GM19452 (cell line): ENCODE measurements around the gene CDC42BPG.
A peak's percentile ranks its signal among the peaks of the same experiment; 100 is the strongest.

ENCODE experiments used
- ATAC-seq: cut with Tn5 transposase; IDR thresholded peaks from one replicate; pipeline ENCODE4 v1.9.1; 2021; ENCODE audit not compliant: unreplicated experiment

The CDC42BPG gene

DNA sequence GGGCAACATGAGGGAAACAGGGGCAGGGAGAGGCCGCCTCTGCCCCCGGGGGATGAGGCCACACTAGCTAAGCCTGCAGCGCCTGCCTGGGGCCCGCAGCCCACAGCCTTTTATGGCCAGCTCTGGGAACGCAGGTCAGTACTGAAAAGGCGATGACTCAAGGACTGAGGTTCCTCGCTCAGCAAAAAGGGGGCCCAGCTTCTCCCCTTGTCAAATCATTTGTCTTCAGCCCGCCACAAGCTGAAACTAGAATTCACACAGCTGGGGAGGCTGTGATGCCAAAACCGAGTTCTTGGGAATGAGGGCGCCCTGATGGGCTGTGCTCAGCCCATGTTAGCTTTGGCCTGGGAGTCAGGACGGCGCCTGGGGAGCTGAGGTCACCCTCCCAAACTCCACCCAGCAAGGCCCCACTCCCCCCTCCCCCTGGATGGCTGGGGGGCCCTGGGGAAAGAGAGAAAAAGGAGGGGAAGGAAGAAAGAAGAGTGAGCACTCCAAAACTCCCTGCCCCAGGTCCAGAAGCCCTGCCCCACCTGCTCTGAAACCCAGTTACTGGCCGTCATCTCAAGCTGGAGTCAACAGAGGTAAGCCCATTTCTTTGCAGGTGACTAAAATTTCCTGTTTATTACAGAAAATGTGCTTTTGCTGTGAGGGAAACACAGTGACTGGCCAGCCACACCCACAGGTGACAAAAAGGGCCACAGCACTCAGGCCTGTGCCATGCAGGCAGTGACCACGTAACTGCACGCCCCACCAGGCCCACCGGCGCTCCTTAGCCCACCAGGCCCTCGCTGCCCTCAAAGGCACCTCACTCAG is 20.2 kb upstream of the CDC42BPG start:
- no peak for ATAC-seq

DNA sequence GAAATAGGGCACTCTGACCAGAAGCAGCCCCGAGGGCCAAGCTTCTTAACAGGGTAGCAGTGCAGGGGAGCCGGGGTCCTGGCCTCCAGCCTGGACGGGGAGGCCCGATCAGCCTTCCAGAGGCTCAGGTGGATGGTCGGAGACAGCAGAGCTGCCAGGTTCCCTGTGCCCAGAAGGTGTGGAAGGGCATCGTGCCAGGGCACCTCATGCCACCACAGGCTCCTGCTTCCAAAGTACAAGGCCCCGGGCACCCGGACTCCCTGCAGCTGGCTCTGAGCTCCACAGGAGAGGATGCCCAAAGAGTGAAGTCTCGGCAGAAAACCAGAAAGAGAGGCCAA is 19.7 kb upstream of the CDC42BPG start:
- no peak for ATAC-seq

DNA sequence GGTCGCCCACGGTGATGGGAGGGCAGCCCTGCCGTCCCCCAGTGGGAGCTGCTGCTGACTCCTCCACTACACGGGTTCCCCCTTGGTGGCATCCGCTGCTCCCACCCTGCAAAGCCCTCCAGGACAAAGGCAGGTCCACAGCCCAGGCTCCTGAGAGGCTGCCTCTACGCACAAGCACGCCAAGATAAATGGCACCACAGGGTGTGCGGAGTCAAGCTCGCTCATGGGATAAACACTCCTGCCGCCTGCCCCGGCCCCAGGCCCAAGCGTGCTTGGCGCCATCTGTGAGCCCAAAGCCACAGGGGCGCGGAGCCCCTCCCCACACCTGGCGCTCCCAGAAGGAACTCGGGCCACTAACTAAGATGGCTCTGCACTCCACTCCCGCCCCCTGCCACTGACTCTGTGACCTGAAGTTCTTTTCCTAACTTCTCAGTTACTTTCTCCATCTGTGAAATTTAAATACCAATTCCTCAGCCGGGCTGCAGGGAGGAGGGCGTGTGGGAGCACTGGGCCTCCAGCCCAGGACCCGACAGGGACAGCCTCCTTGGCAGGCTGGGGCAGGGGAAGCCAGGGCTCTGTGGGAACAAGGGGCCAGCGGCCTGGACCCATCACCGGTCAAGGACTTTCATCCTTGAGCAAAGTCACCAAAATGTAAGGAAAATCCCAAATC is 19.1 kb upstream of the CDC42BPG start:
- no peak for ATAC-seq

DNA sequence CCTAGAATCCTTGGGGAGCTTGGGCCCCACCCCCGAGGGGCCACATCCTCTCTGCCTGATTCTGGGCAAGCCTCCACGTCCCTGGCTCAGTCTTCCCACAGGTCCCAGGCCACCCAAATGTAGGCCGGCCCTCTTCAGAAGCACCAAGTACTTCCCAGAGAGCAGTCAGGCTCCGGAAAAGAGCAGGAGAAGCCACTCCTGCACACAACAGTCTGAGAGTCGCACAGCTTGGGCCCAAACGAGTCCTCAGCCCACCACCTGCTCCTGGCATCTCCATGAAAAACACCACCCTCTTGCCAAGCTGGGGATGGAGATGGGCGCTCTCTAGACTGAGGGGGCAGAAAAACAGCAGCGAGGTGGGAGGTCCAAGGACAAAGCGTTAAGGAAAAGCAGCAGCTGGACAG is 18.5 kb upstream of the CDC42BPG start:
- ATAC-seq, result no peak

DNA sequence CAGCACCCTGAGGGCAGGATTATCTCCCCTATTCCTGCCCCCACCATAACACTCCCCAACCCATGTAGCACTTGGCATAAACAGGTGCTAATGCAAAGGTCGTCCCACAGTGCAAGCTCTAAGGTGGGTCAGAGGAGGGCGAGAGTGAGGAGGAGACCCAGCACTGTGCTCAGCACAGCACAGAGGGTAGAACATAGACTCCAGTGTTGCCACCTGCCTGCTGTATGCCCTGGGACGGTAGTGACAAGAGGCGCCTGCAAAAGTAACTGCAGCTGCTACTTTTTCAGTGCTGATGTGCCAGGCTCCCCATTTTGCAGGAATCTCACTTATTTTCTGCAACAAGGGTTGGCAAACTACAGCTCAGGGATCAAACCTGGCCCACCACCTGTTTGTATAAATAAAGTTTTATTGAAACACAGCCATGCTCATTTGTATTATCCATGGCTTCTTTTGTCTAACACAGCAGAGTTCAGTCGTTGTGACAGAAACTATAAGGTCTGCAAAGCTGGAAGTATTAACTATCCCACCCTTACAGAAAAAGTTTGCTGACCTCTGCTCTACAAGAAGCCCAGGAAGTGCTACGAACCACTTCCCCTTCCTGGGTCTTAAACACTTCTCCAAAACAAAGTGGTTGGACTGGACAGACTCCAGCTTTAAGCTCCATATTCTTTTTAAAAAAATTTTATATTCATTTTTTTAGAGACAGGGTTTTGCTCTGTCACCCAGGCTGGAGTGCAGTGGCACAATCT is 16.9 kb upstream of the CDC42BPG start:
- no peak for ATAC-seq

DNA sequence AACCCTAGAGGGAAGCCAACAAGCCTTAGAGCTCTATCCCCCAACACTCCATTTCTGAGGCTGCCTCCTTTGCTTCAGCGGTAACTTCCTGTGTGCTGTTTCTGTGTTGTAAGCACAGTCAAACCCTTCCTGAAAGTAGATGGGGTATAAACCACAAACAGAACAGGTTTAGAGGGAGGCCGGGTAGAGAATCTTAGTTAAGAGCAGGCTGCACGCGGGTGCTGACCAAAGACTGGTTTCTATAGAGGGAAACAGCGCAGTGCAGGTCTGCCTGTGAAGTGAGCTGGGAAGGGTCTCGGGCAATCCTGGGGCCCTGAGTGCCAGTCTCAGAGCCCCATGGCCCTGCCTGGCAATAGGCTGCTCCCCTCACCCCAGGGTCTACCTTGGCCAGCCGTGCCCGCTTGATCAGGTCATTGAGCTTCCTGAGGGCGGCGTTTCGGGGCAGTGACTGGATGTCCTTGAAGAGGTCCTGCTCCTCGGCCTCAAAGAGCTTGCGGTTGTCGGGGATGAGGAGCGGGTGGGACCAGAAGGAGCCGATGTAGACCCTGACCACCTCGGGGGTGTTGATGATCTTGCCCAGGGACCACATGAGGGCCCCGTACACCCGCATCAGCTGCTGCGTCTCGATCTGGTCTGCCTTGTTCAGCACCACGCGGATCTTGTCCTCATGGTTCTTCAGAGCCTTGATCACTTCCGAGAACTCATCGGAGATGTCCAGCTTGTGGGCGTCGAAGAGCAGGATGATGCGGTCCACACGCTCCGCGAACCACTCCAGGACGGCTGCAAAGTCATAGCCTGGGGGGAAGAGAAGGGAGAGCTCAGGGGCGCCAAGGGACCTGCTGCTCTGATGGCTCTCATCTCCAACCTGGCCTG is 15.3 kb upstream of the CDC42BPG start:
- ATAC-seq, result peak; percentile 62

DNA sequence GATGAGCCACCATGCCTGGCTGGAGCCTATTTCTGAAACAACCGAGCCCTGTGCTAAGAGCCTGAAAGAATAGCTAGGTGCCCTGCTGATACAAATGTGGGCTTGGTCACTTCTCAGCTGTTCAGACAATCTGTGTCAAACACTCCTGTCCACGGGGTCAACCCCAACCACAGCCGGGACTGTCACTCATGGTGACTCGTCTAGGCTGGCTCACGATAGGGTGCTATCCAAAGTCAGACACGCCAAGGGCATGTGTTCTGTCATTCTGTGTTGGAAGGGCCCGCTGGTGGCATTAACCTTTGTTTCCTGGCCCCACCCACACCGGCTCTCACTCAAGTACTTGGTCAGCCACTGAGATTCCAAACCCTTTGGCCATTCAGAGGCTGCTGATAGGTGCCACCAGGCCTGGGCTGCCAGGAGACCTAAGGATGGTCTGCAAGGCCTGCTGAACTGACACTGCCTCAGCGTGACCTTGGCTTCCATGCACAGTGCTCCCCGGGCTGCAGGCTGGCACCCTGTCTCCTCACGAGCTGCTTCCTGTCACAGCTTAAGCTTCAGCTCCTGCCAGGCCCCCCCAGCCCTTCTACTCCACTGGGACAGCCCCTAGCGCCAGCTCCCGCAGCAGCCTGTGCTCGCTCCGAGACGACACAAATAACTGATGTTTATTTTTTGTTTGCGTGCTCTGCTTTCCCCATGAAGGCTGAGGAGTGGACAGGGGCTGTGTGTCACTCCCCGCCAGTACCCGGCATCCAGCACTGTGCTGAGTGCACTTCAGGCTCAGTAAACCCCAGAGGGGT is 14.2 kb upstream of the CDC42BPG start:
- ATAC-seq, result peak; percentile 27

DNA sequence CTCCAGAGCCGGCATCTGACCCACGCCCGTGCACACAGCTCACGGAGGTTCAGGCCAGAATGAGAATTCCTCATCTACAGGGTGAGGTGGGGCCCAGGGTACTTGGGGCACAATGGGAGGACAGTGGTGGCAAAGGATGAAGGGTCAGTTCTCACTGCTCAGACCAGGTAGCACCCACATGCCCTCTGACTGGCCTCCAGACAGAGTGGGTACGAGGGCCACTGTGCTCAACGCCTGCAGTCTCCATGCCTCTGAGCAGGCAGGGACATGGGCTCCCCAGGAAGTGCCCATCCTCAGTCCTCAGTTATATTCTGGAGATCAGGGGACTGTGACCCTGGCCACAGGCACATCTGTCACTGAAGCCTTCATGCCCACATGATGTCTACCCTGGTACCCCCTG is 13.0 kb upstream of the CDC42BPG start:
- ATAC-seq, result no peak

DNA sequence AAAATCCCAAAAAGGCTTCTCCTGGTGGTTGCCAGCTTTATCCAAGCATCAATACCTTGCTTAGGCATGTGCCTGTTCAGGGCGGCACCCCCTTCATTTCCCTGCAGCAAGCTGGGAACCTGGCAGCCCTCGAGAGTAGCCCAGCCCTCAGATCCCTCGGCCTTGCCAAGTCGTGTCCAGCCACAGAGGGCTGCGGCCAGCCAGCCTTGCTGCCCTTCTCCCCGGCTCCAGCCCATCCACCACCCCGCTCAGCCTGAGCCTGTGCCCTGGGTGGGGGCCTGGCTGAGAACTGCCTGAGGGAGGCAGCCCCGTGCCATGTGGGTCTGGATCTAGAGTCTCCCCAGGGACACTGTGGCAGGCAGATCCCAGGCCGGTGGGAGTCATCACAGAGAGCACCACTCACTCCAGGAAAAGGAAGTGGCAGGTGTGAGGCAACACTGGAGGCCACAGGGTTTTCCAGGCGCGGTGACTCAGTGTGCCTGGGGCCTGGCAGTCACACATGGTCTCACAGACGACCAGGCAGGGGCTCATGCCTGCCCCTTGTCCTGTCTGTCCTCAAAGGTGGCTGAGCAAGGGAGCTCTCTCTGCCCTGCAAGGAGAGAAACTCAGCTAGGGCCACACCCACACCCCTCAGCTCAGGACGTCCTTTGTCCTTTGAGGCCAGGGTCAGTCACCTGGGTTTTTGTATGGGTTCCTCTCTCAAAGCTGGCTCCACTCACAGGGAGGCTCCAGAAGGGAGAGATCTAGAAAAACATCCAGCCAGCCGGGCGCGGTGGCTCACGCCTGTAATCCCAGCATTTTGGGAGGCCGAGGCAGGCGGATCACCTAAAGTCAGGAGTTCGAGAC is 12.2 kb upstream of the CDC42BPG start:
- no peak for ATAC-seq

DNA sequence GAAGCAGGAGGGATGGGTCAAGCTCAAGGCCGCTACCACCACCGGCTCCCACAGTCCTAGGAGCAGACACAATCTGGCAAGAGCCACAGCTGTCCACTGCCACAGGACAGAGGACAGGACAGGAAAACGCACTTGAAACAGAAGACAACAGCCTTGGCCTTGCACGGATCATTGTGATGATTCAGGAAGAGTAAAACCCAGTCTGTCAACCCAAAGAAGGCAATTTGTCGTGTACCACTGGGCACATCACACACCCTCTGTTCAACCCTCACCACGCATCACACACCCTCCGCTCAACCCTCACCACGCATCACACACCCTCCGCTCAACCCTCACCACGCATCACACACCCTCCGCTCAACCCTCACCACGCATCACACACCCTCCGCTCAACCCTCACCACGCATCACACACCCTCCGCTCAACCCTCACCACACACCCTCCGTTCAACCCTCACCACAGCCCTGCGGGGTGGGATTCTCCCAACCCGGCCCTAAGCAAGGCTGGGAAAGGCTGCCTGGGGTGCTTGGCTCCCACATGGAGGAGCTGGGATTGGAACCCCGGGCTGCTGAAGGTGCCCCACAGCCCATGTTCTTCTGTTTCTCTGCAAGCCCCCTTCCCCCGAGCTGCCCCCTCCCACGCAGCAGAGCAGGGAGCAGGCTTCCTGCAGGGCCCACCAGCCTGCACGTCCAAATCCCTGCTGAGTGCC is 11.3 kb upstream of the CDC42BPG start:
- ATAC-seq, result no peak

DNA sequence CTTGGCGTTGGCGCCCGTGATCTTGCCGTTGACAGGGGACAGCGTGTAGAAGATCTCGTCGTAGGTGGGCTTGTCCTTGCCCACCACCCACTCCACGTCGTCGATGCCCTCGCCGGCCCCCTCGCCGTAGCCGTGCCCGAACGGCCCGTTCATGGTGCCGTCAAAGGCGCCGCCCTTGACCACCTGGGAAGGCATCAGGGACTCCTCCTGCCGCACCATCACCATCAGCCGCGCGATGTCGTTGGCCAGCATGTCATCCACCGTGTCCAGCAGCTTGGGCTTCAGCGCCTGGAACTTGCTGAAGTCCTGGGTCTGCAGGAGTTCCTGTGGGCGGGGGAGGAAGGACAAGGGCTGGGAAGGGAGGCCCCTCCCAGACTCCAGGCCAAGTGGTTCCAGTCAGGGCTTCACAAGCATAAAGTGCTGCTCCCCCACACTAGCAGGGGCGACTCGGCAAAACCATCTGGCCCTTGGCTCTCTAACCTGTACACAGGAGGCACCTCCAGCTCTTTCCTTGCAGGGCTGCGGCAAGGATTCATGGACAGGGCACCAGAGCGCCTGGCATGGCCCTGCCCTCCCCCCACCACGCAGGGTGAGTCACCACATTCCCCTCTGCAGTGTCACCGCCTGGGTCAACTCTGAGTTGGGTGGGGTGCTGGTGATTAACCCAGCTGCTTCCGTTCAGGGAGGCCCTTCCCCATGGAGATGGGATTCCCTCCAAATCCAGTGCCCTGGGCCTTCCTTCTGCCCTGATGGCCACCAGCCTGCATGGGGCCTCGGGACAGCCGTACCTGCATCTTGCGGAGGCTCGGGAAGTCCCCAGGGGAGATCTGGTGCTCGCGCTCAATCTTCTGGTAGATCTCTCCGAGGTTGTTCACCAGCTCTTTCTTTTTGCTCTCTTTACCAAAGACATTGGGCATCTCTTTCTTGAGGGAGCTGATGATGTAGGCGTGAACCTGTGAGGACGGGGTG is 10.4 kb upstream of the CDC42BPG start:
- ATAC-seq, result no peak

DNA sequence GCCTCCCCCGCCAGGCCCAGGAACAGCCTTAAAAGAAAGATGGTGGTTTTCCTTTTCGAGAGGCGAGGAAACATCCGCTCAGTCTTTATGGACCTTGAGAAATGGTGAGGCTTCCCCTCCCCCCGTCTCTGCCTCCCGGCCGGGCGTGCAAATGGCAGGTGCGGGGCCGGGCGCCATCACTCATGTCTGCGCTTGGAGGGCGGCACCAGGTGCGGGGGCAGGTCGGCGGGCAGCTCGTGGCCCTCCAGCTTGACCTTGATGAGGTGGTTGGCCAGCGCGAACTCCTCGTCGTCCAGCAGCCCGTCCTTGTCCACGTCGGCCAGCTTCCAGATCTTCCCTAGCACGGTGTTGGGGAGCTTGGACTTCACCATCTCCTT is 9.7 kb upstream of the CDC42BPG start:
- ATAC-seq, result no peak

DNA sequence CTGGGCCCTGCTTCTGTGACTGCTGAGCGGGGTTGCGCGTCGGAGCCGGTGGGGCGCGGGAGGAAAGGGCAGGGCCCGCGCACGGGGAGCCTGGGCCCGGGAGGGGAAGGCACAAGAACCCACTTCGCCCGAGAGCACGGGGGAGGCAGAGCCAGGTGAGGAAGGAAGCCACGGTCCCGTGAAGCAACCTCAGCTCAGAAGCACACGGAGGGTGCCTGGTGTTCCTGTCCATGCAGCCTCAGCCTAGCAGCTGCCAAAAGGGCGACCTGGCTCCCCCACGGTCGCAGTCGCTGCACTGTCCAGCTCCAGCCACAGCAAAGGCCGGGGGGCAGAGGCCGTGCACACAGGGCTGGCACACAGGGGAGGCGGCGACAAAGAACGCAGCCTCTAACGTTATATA is 9.3 kb upstream of the CDC42BPG start:
- no peak for ATAC-seq

DNA sequence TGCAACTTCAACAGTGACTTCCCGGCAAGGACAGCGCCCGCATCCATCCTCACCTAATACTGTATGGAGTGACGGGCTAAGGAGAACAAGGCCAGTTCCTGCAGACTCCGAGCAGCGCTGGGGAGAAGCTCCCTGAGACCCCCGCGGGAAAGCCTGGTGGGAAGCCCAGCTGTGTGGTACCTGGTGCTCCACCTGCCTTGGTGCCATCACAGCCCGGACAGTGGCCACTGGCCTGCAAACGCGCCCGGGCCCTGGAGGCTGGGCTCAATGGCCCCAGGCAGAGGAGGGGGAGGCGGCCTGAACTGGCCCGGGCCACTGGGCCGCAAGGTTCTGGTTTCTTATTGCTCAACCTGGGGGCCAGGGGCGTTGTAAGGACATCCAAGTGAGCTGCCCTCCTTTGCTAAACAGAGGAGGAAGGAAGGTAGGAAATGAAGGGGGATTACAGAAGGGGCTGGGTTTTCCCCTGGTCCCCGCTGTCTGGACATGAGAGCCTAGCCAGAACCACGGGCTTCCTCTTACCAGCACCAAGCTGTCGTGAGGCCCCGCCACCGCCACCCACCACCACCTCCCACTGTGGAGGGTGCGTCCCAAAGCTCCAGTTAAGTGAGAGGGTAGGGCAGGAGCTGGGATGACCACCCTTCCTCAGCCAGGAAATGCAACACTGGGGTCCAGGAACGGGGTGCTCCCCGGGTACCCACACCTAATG is 8.5 kb upstream of the CDC42BPG start:
- ATAC-seq, result no peak

DNA sequence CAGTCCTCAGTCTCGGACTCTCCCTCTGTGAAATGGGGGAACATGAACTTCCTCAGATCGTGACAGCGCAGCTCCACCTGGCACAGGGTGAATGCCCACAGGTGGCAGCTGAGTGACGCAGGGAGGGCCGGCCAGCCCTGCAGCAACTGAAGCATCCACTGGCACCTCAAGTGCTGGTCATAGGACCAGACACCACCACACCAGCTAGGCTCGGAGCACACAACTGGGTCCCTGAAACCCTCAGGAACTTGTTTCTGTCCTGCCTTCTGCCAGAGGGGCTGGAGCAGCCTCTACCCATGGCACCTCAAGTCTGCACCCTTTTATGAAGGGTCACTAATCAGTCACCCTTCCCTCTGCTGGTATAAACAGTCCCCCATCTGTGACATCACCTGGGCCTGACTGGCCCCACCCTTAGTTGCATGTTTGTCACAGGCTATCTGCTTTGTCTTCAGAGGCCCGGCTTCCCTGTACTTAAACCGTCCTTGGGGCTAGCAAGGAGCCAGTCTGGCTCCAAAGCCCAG is 7.4 kb upstream of the CDC42BPG start:
- peak; percentile 18 for ATAC-seq

DNA sequence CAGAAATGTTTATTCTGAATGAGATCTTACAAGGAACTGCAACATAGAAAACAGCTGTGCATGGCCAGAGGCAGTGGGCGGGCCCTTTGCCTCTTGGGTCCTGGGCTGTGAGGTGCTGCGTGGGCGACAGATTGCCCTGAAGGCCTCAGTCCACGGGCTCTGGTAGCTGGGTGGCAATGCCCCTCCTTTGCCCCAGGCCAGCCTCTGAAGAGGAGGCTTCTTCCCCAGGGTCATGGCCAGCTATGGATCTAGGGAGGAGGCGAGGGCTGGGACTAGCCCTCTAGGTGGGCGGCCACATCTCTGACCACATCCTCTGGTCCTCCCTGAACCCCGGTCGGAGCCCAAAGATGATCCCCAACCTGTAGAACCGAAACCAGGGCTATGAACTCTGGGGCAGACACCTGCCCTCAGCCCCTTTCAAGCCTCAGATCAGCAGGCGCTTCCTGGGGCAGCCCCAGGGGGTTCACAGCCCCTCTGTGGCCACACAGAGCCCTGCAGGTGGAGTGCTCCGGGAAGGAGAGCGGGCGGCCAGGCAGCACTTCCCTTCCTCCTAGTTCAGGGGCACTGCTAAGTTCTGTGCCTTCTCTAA is 6.6 kb upstream of the CDC42BPG start:
- peak; percentile 56 for ATAC-seq
